ENCODE measurements around the gene CHD5.

The CHD5 gene

DNA sequence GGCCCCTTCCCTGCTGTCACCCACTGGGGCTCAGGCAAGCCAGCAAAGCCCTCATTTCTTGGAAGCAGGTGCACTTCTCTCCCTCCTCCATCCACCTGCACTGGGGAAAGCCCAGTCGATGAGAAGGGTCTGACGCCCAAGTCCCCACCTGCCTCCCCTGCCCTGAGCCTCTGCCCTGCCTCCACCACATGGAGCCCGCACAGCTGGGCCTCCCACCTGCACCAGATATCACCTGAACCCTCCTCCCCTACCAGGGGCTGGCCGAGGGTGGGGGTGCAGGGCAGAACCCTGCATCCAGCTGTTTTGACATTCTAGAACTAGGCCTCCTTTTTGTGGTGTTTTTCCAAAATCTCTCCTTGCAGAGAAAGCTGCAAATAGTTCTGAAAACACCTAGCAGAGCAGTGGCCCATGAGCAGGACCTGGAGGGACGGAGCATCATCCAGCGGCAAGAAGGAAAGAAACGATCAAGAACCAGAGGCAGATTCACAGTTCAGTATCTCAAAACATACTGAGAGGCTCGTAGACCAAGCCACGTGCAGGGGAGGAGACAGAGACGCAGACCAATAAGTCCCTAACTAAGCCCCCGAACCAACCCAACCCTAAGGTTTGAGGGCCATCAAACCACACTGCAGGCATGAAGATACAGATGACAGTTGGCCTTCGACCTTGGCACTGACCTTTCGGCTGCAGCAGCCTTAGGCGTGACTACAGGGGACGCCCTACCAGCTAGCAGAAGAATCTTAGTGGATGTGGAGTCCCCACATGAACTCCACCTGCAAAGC is 16.7 kb downstream of the CHD5 start:
- Histone ChIP-seq H3K4me3 (ENCODE audit: low read length, poor library complexity, severe bottlenecking) (no peak overlapping the region), H2AFZ (ENCODE audit: low read length) (no peak overlapping the region)

DNA sequence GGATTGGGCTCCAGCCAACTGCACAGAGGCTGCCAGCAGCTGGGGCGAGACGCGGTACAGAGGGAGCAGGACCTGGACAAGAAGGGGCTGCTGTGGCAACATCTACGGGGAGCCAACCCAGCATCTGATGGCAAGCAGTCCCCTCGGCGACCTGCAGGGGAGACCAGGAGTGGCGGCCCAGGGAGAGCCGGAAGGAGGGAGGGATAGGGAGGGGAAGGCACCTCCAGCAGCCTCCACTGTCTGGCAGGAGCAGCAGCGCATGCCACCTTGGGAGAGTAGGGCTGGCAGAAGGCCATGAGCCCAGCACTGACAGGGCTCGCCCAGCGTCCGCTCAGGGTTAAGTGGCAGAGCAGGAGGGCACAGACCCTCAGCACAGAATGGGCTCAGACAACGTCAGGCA is 17.3 kb downstream of the CHD5 start:
- H3K9me2 ChIP-seq (replicated peaks; ENCODE audit: low read depth, low read length): no peaks in the 10 kb centered on the region
- TF ChIP-seq EZH2phosphoT487 (IDR thresholded peaks at IDR 0.05; ENCODE audit: borderline replicate concordance): no peak
- TF ChIP-seq, protein P1, sequence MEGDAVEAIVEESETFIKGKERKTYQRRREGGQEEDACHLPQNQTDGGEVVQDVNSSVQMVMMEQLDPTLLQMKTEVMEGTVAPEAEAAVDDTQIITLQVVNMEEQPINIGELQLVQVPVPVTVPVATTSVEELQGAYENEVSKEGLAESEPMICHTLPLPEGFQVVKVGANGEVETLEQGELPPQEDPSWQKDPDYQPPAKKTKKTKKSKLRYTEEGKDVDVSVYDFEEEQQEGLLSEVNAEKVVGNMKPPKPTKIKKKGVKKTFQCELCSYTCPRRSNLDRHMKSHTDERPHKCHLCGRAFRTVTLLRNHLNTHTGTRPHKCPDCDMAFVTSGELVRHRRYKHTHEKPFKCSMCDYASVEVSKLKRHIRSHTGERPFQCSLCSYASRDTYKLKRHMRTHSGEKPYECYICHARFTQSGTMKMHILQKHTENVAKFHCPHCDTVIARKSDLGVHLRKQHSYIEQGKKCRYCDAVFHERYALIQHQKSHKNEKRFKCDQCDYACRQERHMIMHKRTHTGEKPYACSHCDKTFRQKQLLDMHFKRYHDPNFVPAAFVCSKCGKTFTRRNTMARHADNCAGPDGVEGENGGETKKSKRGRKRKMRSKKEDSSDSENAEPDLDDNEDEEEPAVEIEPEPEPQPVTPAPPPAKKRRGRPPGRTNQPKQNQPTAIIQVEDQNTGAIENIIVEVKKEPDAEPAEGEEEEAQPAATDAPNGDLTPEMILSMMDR (conservative IDR thresholded peaks at IDR 0.05; ENCODE audit: low read length): no peak
- no peaks in the 10 kb centered on the region for H3K27me3 ChIP-seq (ENCODE audit: insufficient read depth, low read length, poor library complexity, severe bottlenecking)
- no peaks in the 10 kb centered on the region for H3K4me1 ChIP-seq (ENCODE audit: insufficient read depth, low read length, poor library complexity, severe bottlenecking)
- H3K4me2 ChIP-seq (ENCODE audit: low read depth, low read length, poor library complexity, severe bottlenecking): no peak overlapping the region
- H3F3A ChIP-seq (ENCODE audit: low read depth): no peaks in the 10 kb centered on the region
- no peaks in the 10 kb centered on the region for H3K9me3 ChIP-seq (ENCODE audit: insufficient read depth, low read depth, low read length)
- no peak overlapping the region for H3K4me3 ChIP-seq (ENCODE audit: low read length, poor library complexity, severe bottlenecking)
- H3K36me3 ChIP-seq (ENCODE audit: insufficient read depth, low read length): no peaks in the 10 kb centered on the region
- H2AFZ ChIP-seq (ENCODE audit: low read length): no peak overlapping the region
- no peaks in the 10 kb centered on the region for H3K79me2 ChIP-seq (ENCODE audit: insufficient read depth, low read length)
- no peak overlapping the region for H3K9ac ChIP-seq (ENCODE audit: low read depth, low read length, poor library complexity, severe bottlenecking)
- H4K20me1 ChIP-seq (ENCODE audit: insufficient read depth, low read length, poor library complexity, severe bottlenecking): no peaks in the 10 kb centered on the region

More for the DNA sequence above, 16.7 kb downstream of the CHD5 start:
- no peak overlapping the region for H3K9ac ChIP-seq (ENCODE audit: low read depth, low read length, poor library complexity, severe bottlenecking)
- no peaks in the 10 kb centered on the region for H3K9me3 ChIP-seq (ENCODE audit: insufficient read depth, low read depth, low read length)
- H3F3A ChIP-seq (ENCODE audit: low read depth): no peaks in the 10 kb centered on the region
- no peaks in the 10 kb centered on the region for H4K20me1 ChIP-seq (ENCODE audit: insufficient read depth, low read length, poor library complexity, severe bottlenecking)
- TF ChIP-seq, protein P1 (conservative IDR thresholded peaks at IDR 0.05; ENCODE audit: low read length): no peak
- TF ChIP-seq EZH2phosphoT487 (IDR thresholded peaks at IDR 0.05; ENCODE audit: borderline replicate concordance): no peak
- no peaks in the 10 kb centered on the region for H3K36me3 ChIP-seq (ENCODE audit: insufficient read depth, low read length)
- no peaks in the 10 kb centered on the region for H3K4me1 ChIP-seq (ENCODE audit: insufficient read depth, low read length, poor library complexity, severe bottlenecking)
- H3K27me3 ChIP-seq (ENCODE audit: insufficient read depth, low read length, poor library complexity, severe bottlenecking): no peaks in the 10 kb centered on the region
- no peak overlapping the region for H3K4me2 ChIP-seq (ENCODE audit: low read depth, low read length, poor library complexity, severe bottlenecking)
- no peaks in the 10 kb centered on the region for H3K79me2 ChIP-seq (ENCODE audit: insufficient read depth, low read length)
- H3K9me2 ChIP-seq (replicated peaks; ENCODE audit: low read depth, low read length): no peaks in the 10 kb centered on the region

DNA sequence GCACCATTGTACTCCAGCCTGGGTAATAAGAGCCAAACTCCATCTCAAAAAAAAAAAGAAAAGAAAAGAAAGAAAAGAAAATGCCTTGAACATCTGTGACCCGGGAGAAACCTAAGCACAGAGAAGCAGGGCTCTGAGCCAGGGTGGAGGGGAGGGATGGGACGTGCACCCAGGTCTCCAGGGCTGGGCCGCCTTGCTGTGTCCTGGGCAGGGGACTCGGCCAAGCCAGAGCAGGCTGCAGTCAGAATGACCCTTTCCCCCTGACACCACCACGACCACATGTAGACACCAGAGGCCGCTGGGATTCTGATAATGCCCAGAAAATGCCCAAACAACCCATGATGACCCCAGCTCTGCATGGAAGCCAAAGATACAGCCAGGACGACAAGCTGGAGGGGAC is 17.8 kb downstream of the CHD5 start:
- Histone ChIP-seq H3K9me3 (ENCODE audit: insufficient read depth, low read depth, low read length) (no peaks in the 10 kb centered on the region), H3K4me3 (ENCODE audit: low read length, poor library complexity, severe bottlenecking) (no peak overlapping the region), H3F3A (ENCODE audit: low read depth) (no peaks in the 10 kb centered on the region), H3K9me2 (replicated peaks; ENCODE audit: low read depth, low read length) (no peaks in the 10 kb centered on the region), H3K36me3 (ENCODE audit: insufficient read depth, low read length) (no peaks in the 10 kb centered on the region), H2AFZ (ENCODE audit: low read length) (no peak overlapping the region), H3K79me2 (ENCODE audit: insufficient read depth, low read length) (no peaks in the 10 kb centered on the region), H4K20me1 (ENCODE audit: insufficient read depth, low read length, poor library complexity, severe bottlenecking) (no peaks in the 10 kb centered on the region), H3K4me1 (ENCODE audit: insufficient read depth, low read length, poor library complexity, severe bottlenecking) (no peaks in the 10 kb centered on the region), H3K27me3 (ENCODE audit: insufficient read depth, low read length, poor library complexity, severe bottlenecking) (no peaks in the 10 kb centered on the region), H3K4me2 (ENCODE audit: low read depth, low read length, poor library complexity, severe bottlenecking) (no peak overlapping the region), H3K9ac (ENCODE audit: low read depth, low read length, poor library complexity, severe bottlenecking) (no peak overlapping the region)
- TF ChIP-seq, protein P1 (conservative IDR thresholded peaks at IDR 0.05; ENCODE audit: low read length): no peak
- no peak for TF ChIP-seq EZH2phosphoT487 (IDR thresholded peaks at IDR 0.05; ENCODE audit: borderline replicate concordance)

Measured in Loucy (cell line).